Measurements from ENCODE around the gene FAM174B. TPM values are rescaled to one million over a fixed set of nuclear protein-coding genes. Genes with fewer than 3 reads are reported as not detected.

FAM174B gene
- total and polyA plus RNA-seq, 10 of the 15 experiments (the other 5 are each of a cell fraction or from before 2014, with no cell fraction given): 0.71 to 15.9 (median 4.2) TPM

DNA sequence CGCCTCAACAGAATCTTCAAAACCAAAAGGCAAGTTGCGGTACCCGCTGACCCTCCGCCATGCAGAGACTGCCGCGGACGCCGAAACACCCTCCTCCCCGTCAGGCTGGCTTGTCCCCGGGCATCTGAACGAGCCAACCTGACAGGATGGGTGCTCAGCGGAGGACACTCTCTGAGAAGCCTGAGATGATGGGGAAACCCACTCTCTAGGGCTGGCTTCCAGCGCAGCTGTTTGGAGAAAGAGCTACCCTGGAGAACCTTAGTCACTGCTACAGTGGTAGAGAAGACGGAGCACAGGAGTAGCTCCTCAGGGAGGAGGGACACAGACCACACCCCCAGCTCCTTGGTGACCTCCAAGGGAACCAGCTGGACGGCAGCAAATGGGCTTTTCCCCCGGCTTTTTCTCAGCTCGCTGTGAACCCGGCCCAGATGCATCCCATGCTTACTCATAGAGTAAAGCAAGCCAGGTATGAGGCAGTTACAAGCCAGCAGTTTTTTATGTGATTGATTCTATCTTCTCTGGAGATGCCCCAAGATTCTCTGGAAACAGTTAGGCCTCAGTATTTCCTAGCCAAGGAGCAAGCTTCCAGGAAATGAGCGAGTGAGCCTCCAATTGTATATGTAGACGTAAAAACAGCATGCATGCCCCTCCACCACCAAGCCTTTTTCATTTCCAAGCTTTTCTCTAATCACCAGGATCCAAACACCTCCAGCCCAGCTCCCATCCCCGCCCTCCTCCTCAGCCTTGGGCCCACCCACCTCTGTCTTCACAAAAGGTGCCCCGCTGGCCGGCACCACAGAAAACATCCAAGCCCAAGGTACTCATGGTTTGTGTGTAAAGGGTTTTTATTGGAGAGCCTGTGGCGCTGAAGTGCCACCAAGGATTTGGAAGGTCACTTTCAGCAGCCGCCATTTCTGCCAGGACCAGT, 38.7 kb downstream of the FAM174B start:
- WGBS (ENCODE audit: insufficient coverage, insufficient replicate concordance, low lambda C conversion rate, missing lambda C conversion rate): 62% methylated on average over 25 of the region's 25 CpGs
- intact Hi-C loops (cut with micrococcal nuclease; ENCODE audit: unreplicated experiment): no loop called here
- CTCF ChIA-PET: interaction anchor here (1.3 kb wide), 1 partner anchor 95 kb away, joined by 3 read pairs; no protein-coding TSS in a partner anchor

More for the DNA sequence above, 38.7 kb downstream of the FAM174B start:
- Histone ChIP-seq H2AFZ (ENCODE audit: control insufficient read depth, low read depth, low read length) (no peak overlapping the region), H3K79me2 (ENCODE audit: control insufficient read depth, insufficient read depth, low read length) (peaks cover 3% of the 10 kb centered on the region), H4K20me1 (ENCODE audit: control insufficient read depth, insufficient read depth) (no peaks in the 10 kb centered on the region), H3K36me3 (ENCODE audit: control insufficient read depth in 2 of 2, insufficient read depth in 2 of 2, low read length in 1 of 2) (peaks cover 5% of the 10 kb centered on the region in 2 experiments; a peak in 3 of 4 replicates), H3K4me1 (ENCODE audit: control insufficient read depth, insufficient read depth, low read length) (no peaks in the 10 kb centered on the region; the same call in 1 of the 2 replicates), H3K27me3 (replicated peaks in 1 of 2; ENCODE audit: control insufficient read depth in 2 of 2, insufficient read depth in 2 of 2, low read length in 1 of 2) (no peaks in the 10 kb centered on the region), H3K9me3 (replicated peaks; ENCODE audit: control insufficient read depth, insufficient read depth, low read length) (no peaks in the 10 kb centered on the region), H3K27ac (ENCODE audit: control insufficient read depth, insufficient read depth) (no peak overlapping the region), H3K4me2 (ENCODE audit: control insufficient read depth, insufficient read depth) (no peak overlapping the region), H3K4me3 (no peak overlapping the region), H3K9ac (ENCODE audit: control insufficient read depth, insufficient read depth, low read length) (no peak overlapping the region)
- ChIA-PET RAD21 (ENCODE audit: unreplicated experiment) (no interaction called here), POLR2A (no interaction called here), SMC1A (ENCODE audit: uncharacterized antibody, unreplicated experiment) (no interaction called here)
- FAIRE-seq (no peak), DNase-seq (ENCODE audit: low read depth, low spot score) (no peak), ATAC-seq (no peak)
- TF ChIP-seq IRF3 (IDR thresholded peaks at IDR 0.05) (no peak), HDAC6 (IDR thresholded peaks at IDR 0.05; ENCODE audit: unreplicated experiment) (no peak), ESRRA (IDR thresholded peaks at IDR 0.05; ENCODE audit: low read length) (no peak)
- in situ Hi-C loops (cut with MboI): no loop called here
- no TSS peak for BruUV-seq (replicated peaks)
